IMR-90 (cell line): ENCODE data around the gene ANKRD55. TPM values are rescaled to one million over a fixed set of nuclear protein-coding genes. Genes with fewer than 3 reads are reported as not detected.

ENCODE experiments used
- ATAC-seq: fragments of 200-7000 bp; cut with Tn5 transposase; 2 replicates; pipeline ENCODE4 v1.9.1; 2020; ENCODE audit warnings: low read depth, mild to moderate bottlenecking, moderate library complexity
- BruUV-seq: library from RNA; stranded (reverse); fragments of 400-500 nt; replicated peaks from 2 replicates; lab custom pipeline; 2021; lab: Mats Ljungman, UMichigan
- CTCF ChIA-PET: fragments of 300-600 bp; formaldehyde crosslinking; extraction: SDS; loops from one replicate; lab custom pipeline; 2021; ENCODE audit warnings: antibody characterized with exemption; lab: Yijun Ruan, JAX
- POLR2A ChIA-PET: fragments of 300-600 bp; sonication (Branson Sonifier 250); formaldehyde crosslinking; loops from one replicate; lab custom pipeline; 2022; ENCODE audit warnings: antibody characterized with exemption; ENCODE audit not compliant: unreplicated experiment; lab: Charles Lee
- DNase-seq: peaks from one replicate; pipeline ENCODE4 v3.0.0; 2013
- H2AFZ ChIP-seq: replicated peaks from 2 replicates; pipeline ENCODE3; 2013; ENCODE audit warnings: low read length, mild to moderate bottlenecking; ENCODE audit not compliant: poor library complexity
- H2AK5ac ChIP-seq: 2 replicates; pipeline ENCODE4 v1.6.1; 2013; ENCODE audit warnings: low read depth, low read length, inconsistent platforms
- H2AK9ac ChIP-seq: replicated peaks from 2 replicates; pipeline ENCODE3; 2013; ENCODE audit warnings: mild to moderate bottlenecking, low read depth, low read length, moderate library complexity; ENCODE audit not compliant: poor library complexity
- H2BK120ac ChIP-seq: 2 replicates; pipeline ENCODE4 v1.6.1; 2013; ENCODE audit warnings: low read depth, low read length, inconsistent platforms
- H2BK15ac ChIP-seq: 3 replicates; pipeline ENCODE4 v1.6.1; 2013; ENCODE audit warnings: low read depth, low read length, inconsistent platforms
- H2BK20ac ChIP-seq: 2 replicates; pipeline ENCODE4 v1.6.1; 2013; ENCODE audit warnings: low read depth, mild to moderate bottlenecking, inconsistent platforms, low read length, moderate library complexity
- H2BK5ac ChIP-seq: 2 replicates; pipeline ENCODE4 v1.6.1; 2013; ENCODE audit warnings: mild to moderate bottlenecking, low read depth, low read length, inconsistent platforms; ENCODE audit not compliant: poor library complexity, severe bottlenecking
- H3K14ac ChIP-seq: replicated peaks from 2 replicates; pipeline ENCODE4 v1.6.1; 2013; ENCODE audit warnings: low read depth, low read length, inconsistent platforms
- H3K18ac ChIP-seq: 2 replicates; pipeline ENCODE4 v1.6.1; 2013; ENCODE audit warnings: low read depth, low read length, control low read depth
- H3K23ac ChIP-seq: 2 replicates; pipeline ENCODE4 v1.6.1; 2013; ENCODE audit warnings: low read depth, low read length, inconsistent platforms
- H3K27ac ChIP-seq: 2 replicates; pipeline ENCODE4 v1.5.1; 2013; ENCODE audit warnings: mild to moderate bottlenecking, control low read depth, low read length; ENCODE audit not compliant: insufficient read depth
- H3K27me3 ChIP-seq: 2 replicates; pipeline ENCODE4 v1.6.1; 2013; ENCODE audit warnings: low read length; ENCODE audit not compliant: control insufficient read depth, insufficient read depth
- H3K36me3 ChIP-seq: 2 replicates; pipeline ENCODE4 v1.6.1; 2013; ENCODE audit warnings: low read length, mixed read lengths; ENCODE audit not compliant: control insufficient read depth, insufficient read depth
- H3K4ac ChIP-seq: 2 replicates; pipeline ENCODE4 v1.6.1; 2013; ENCODE audit warnings: low read depth, low read length, inconsistent platforms
- H3K4me1 ChIP-seq: 2 replicates; pipeline ENCODE4 v1.6.1; 2013; ENCODE audit warnings: low read length, mixed read lengths; ENCODE audit not compliant: control insufficient read depth, insufficient read depth
- H3K4me2 ChIP-seq: 2 replicates; pipeline ENCODE4 v1.6.1; 2013; ENCODE audit warnings: low read depth, mild to moderate bottlenecking, control low read depth, low read length, moderate library complexity
- H3K4me3 ChIP-seq: 2 replicates; pipeline ENCODE4 v1.5.1; 2013; ENCODE audit warnings: low read depth, mild to moderate bottlenecking, control low read depth, low read length, moderate library complexity; ENCODE audit not compliant: insufficient read depth
- H3K56ac ChIP-seq: 2 replicates; pipeline ENCODE4 v1.6.1; 2013; ENCODE audit warnings: low read length, inconsistent platforms; ENCODE audit not compliant: insufficient read depth; ENCODE audit errors: extremely low read depth
- H3K79me1 ChIP-seq, 2 experiments: 2 replicates each; pipeline ENCODE4 v1.6.1; 2013; ENCODE audit warnings: low read length in 2 of 2, inconsistent platforms in 1 of 2, low read depth in 1 of 2
- H3K9ac ChIP-seq: 2 replicates; pipeline ENCODE4 v1.6.1; 2013; ENCODE audit warnings: low read depth, low read length, control low read depth
- H3K9me1 ChIP-seq: 2 replicates; pipeline ENCODE4 v1.6.1; 2013; ENCODE audit warnings: low read length, inconsistent platforms; ENCODE audit not compliant: insufficient read depth
- H3K9me3 ChIP-seq: 2 replicates; pipeline ENCODE4 v1.6.1; 2013; ENCODE audit warnings: low read length; ENCODE audit not compliant: control insufficient read depth, insufficient read depth
- H4K20me1 ChIP-seq: 2 replicates; pipeline ENCODE4 v1.6.1; 2013; ENCODE audit warnings: low read length, inconsistent platforms; ENCODE audit not compliant: insufficient read depth
- H4K5ac ChIP-seq: 2 replicates; pipeline ENCODE4 v1.6.1; 2013; ENCODE audit warnings: mild to moderate bottlenecking, low read depth, low read length, control low read depth
- H4K8ac ChIP-seq, 2 experiments: 2 replicates each; pipeline ENCODE4 v1.6.1; 2013; ENCODE audit warnings: low read depth in 2 of 2, low read length in 2 of 2, control low read depth in 1 of 2, inconsistent platforms in 1 of 2
- H4K91ac ChIP-seq: 2 replicates; pipeline ENCODE4 v1.6.1; 2013; ENCODE audit warnings: low read depth, low read length, inconsistent platforms; ENCODE audit not compliant: insufficient read depth
- CEBPB ChIP-seq: IDR thresholded peaks from 2 replicates; pipeline ENCODE4 v1.6.1; 2012; ENCODE audit warnings: low read depth, low read length, improper control_type of control experiment
- FOS ChIP-seq: fragments of 150-350 bp; IDR thresholded peaks from 2 replicates; pipeline ENCODE4 v1.6.1; 2016; ENCODE audit warnings: low read depth, low read length
- MAFK ChIP-seq: IDR thresholded peaks from 2 replicates; pipeline ENCODE4 v1.6.1; 2012; ENCODE audit warnings: low read depth, low read length, improper control_type of control experiment
- WGBS, 2 experiments: methylation state at CpG; one replicate each; pipeline versions ENCODE4 v1.1.5 to v1.1.7; 2013; ENCODE audit warnings: missing lambda C conversion rate in 2 of 2; ENCODE audit not compliant: insufficient read length in 1 of 2; ENCODE audit errors: extremely low coverage in 2 of 2; 5-methylcytosine and 5-hydroxymethylcytosine counted together
- dilution Hi-C: fragments of 300-500 bp; cut with HindIII; formaldehyde crosslinking; loops from one replicate; pipeline ENCODE4 v1.14.3; 2018; ENCODE audit warnings: low sequenced_read_pairs; ENCODE audit not compliant: unreplicated experiment
- in situ Hi-C: fragments of 300-500 bp; cut with MboI; formaldehyde crosslinking; loops from 3 replicates; pipeline ENCODE4 v1.14.3; 2019; ENCODE audit warnings: low sequenced_read_pairs, inconsistent platforms, mixed read lengths
- intact Hi-C: fragments of 100-400 bp; cut with micrococcal nuclease; formaldehyde crosslinking; loops from 2 replicates; pipeline ENCODE4 v1.10.0; 2022
- polyA plus RNA-seq, 3 experiments: library from polyadenylated mRNA; depleted of rRNA; stranded (reverse); fragments of >200 nt; gene quantifications; 2 replicates each; pipeline ENCODE4 v1.2.3, GENCODE V29; 2012; ENCODE audit warnings: low replicate concordance in 1 of 3
- total RNA-seq: library from RNA; depleted of rRNA; stranded (reverse); fragments of >200 nt; gene quantifications from 2 replicates; pipeline ENCODE4 v1.2.3, GENCODE V29; 2012

ANKRD55 gene
- total and polyA plus RNA-seq, 2 of the 4 experiments (the other 2 are of a cell fraction) = not detected

- no TSS peak for BruUV-seq
- ChIA-PET CTCF (interaction anchor here (0.6 kb wide), 1 partner anchor 270 kb away, joined by 3 read pairs; no protein-coding TSS in a partner anchor), POLR2A (no interaction called here)
- DNase-seq (peak; percentile 87), ATAC-seq (peak; percentile 75)
- H3K9me3 ChIP-seq = no peaks in the 10 kb centered on the region
- H2BK120ac ChIP-seq = peak overlapping the region; percentile 93
- no CpG with 5 or more reads among the region's 2 CpGs for WGBS, 2 experiments
- no peaks in the 10 kb centered on the region for H4K20me1 ChIP-seq
- TF ChIP-seq FOS (peak; percentile 65), MAFK (0 out of 2 replicates have a peak, but pooled peaks have one; percentile 9), CEBPB (no peak)
- peak overlapping the region; percentile 94; the same call in 1 of the 2 replicates for H3K4ac ChIP-seq
- H2BK5ac ChIP-seq = peak overlapping the region; percentile 98
- peaks cover 18% of the 10 kb centered on the region for H3K9me1 ChIP-seq
- H4K8ac ChIP-seq = peak overlapping the region; percentile 60 to 70; a peak in 3 of 4 replicates
- 0 out of 4 replicates have a peak, but pooled peaks cover 0 to 7% of the 10 kb centered on the region in 2 experiments for H3K79me1 ChIP-seq
- H2AK9ac ChIP-seq = no peak overlapping the region
- H4K5ac ChIP-seq = 0 out of 2 replicates have a peak overlapping the region, but pooled peaks have one; percentile 23
- peak overlapping the region; percentile 58; the same call in 1 of the 2 replicates for H3K27ac ChIP-seq
- H3K4me2 ChIP-seq = 0 out of 2 replicates have a peak overlapping the region, but pooled peaks have one; percentile 2
- H2AK5ac ChIP-seq = peak overlapping the region; percentile 53; the same call in 1 of the 2 replicates
- H2BK20ac ChIP-seq = peak overlapping the region; percentile 94
- H3K4me1 ChIP-seq = peaks cover 16% of the 10 kb centered on the region
- peak overlapping the region; percentile 39; the same call in 1 of the 2 replicates for H3K14ac ChIP-seq
- H3K23ac ChIP-seq = peak overlapping the region; percentile 89; the same call in 1 of the 2 replicates
- H3K4me3 ChIP-seq = no peak overlapping the region
- peak overlapping the region; percentile 40; the same call in 1 of the 2 replicates for H3K56ac ChIP-seq
- H2BK15ac ChIP-seq = peak overlapping the region; percentile 85; the same call in 1 of the 3 replicates
- in situ Hi-C loops (no loop called here), dilution Hi-C loops (no loop called here), intact Hi-C loops (loop anchor here (10.0 kb wide), 1 partner anchor 493 kb away; the partner anchor contains the start of gene SLC38A9)
- peak overlapping the region; percentile 90 for H4K91ac ChIP-seq
- no peaks in the 10 kb centered on the region for H3K27me3 ChIP-seq
- no peak overlapping the region for H2AFZ ChIP-seq
- H3K36me3 ChIP-seq = no peaks in the 10 kb centered on the region
- H3K18ac ChIP-seq = peak overlapping the region; percentile 59
- no peak overlapping the region for H3K9ac ChIP-seq
Measured at GRCh38 chr5:56207537-56207936, 25.6 kb downstream of the ANKRD55 start.
